Measurements from ENCODE around the gene INPP5A. TPM values are rescaled to one million over a fixed set of nuclear protein-coding genes. Genes with fewer than 3 reads are reported as not detected.
"Not testable (repeated sequence)": the region's sequence is repeated elsewhere in the genome, so short reads cannot be mapped to it uniquely, and the experiment has no call there.

Gene INPP5A
- total RNA-seq, 1 experiment from 2014 or later, result 15.3 TPM

- no peak for DNase-seq (ENCODE audit: low read depth)
Measured at GRCh38 chr10:132547421-132547861, 9.9 kb downstream of the INPP5A start.

DNA sequence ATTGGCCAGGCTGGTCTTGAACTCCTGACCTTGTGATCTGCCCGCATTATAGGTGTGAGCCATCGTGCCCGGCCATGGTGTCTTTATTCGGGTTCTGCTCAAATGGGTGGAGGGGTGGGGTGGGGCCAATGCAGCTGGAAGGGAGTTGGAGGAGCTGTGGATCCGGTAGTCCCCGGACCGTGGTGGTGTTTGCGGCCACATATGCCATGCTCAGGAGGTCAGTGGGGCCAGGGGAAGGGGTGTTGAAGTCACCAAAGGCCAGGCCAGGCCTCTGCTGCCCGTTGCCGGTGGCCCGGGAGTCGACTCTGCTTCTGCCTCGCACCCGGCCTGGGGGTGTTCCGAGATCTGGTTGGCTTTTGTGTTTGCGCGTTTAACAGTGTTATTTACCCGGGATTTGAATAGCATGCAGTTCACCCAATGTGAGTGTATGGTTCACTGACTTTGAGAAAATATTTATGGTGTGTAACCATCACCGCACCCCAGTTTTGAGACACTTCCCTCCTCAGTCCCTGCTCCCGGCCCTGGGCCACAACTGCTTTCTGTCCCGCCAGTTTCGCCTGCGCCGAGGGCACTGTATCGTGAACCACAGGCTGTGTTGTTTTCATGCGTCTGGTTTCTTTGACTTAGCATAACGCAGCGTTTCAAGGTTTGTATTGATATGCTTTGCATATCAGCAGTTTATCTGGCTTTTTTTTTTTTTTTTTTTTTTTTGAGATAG is 10.7 kb downstream of the INPP5A start:
- no peak for DNase-seq (ENCODE audit: low read depth)

GRCh38 chr10:132548869-132549268 is 11.3 kb downstream of the INPP5A start:
- no peak for DNase-seq (ENCODE audit: low read depth)

DNA sequence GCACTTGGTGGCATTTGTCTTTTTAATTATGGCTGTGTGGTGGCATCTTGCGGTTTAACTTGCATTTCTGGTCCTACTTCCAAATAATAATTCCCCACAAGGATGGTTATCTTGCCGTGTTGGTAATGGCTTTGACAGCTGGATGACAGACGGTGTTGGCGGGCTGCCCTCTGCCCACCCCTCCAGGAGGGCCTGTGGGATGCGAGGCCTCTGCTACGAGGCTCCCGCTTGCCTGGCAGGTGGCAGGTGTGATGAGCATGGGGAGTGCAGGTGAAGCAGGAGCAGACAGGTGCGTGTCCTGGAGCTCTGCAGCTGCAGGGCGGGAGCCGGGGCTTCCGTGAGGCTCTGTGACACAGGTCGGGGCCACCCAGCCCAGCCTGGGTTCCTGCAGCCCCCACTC is 11.8 kb downstream of the INPP5A start:
- DNase-seq (ENCODE audit: low read depth), result no peak

DNA sequence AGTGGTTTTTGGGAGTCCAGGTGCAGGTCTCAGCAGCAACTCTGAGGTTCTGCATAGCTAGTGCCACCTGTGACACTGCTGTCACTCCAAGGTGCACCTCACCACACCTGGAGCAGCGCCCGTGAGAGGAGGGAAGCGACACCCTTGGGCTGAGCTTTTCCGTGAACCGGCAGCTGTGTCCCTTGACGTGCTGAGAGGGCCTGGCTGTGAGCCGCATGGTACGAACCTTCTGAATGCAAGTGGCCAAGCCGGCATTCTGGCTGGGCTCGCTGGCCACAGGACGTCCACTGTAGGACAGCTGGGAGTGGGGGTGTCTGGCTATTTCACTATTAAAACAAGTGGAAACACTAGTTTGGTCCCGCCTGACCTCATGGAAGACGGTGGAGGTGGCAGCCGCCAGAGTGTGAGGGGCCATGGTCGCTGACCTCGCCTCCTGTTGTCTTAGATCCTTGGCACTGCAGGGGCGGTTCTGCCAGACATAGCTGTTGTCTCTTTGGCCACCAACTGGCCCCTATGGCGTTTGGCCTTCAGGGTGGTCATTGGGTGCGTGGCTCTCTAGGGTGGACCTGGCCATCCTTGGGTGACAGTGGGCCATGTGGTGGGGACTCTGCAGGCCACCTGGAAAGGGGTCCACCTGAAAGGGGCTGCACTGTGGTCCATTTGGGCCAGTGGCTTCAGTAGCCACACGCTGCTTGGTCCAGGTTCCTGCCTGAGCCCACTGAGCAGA is 12.9 kb downstream of the INPP5A start:
- DNase-seq (ENCODE audit: low read depth), result no peak

- no peak for DNase-seq (ENCODE audit: low read depth)
Measured at GRCh38 chr10:132551093-132551807, 13.7 kb downstream of the INPP5A start.

GRCh38 chr10:132551808-132552130 is 14.2 kb downstream of the INPP5A start:
- no peak for DNase-seq (ENCODE audit: low read depth)

- not testable (repeated sequence) for DNase-seq (ENCODE audit: low read depth)
Measured at GRCh38 chr10:132552635-132553034, 15.0 kb downstream of the INPP5A start.

- not testable (repeated sequence) for DNase-seq (ENCODE audit: low read depth)
Measured at GRCh38 chr10:132553568-132553967, 16.0 kb downstream of the INPP5A start.

DNA sequence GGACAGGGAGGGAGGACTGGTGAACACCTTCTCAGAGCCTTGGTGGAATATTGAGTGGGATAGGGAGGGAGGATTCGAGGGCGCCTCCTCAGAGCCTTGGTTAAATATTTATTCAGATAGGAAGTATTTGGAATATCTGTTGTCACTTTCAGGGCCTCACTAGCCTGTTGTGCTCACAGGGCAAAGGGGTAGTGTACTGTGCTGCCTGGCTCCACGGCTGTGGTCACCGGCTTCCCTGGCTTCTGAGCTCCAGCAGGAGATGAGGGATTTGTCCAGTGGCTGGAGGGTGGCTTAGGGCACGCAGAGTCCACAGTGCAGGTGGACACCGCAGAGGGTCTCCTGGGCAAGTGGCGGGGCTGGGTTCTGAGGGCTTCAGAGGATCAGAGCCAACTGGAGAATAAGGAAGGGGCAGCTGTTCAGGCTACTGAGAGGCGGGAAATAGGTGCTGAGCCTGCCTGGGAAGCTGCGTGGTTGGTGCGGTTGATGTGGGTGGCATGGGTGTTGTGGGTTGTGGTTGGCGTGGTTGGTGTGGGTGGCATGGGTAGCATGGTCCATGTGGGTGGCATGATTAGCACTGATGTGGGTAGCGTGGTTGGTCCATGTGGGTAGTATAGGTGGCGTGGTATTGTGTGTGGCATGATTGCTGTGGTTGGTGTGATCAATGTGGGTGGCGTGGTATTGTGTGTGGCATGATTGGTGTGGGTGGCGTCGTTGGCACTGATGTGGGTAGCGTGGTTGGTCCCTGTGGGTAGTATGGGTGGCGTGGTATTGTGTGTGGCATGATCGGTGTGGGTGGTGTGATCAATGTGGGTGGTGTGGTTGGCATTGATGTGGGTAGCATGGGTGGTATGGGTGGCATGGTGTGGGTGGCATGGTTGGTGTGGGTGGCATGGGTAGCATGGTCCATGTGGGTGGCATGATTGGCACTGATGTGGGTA is 16.7 kb downstream of the INPP5A start:
- no peak for DNase-seq (ENCODE audit: low read depth)

DNA sequence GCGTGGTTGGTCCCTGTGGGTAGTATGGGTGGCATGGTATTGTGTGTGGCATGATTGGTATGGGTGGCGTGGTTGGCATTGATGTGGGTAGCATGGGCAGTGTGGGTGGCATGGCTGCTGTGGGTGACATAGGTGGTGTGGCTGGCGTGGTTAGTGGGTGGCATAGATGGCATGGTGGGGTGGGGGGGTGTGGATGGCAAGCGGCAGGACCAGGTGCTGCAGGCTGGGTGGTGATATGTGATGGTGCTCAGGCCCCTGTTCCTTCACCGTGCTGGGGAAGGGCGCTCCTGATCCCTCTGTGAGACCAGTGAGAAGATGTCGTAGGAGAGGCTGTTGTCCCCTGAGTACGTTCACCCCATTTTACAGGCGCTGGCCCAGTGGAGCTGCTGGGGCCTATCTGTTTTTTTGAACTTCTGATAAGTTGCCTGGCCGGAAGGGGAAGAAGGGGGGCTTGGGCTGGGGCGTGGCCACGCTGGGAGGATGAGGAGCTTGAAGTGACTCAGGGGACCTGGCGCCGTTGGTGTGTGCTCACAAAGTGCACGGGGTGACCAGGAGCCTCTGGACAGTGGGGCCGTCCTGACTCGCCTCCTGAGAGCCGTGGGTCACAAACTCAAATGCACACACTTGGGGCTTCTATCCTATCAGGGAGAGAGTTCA is 17.5 kb downstream of the INPP5A start:
- no peak for DNase-seq (ENCODE audit: low read depth)

- DNase-seq (ENCODE audit: low read depth), result no peak
Measured at GRCh38 chr10:132555648-132556575, 18.3 kb downstream of the INPP5A start.

DNA sequence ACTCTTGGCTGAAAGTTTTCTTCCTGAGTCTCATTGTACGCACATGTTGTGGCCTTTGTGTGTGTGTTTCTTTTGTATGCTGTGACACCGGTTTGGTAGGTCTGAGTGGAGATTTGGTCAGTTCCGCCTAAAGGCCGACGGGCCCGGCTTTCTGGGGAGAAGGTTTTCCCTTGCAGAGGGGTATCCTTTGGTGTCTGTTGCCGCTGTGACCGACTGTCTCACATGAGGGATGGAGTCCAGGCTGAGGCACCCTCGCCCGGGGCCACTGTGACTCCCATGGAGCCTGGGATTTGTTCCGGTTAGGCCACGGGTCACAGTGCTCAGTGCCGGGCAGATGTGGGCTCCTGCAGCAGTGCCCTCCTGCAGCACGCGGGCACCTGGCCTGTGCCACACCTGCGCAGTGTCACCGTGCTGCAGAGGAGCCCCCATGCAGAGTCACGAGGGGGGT is 19.4 kb downstream of the INPP5A start:
- DNase-seq (ENCODE audit: low read depth), result no peak

- no peak for DNase-seq (ENCODE audit: low read depth)
Measured at GRCh38 chr10:132557696-132558515, 20.3 kb downstream of the INPP5A start.

GRCh38 chr10:132558516-132559413 is 21.2 kb downstream of the INPP5A start:
- DNase-seq (ENCODE audit: low read depth), result no peak

DNA sequence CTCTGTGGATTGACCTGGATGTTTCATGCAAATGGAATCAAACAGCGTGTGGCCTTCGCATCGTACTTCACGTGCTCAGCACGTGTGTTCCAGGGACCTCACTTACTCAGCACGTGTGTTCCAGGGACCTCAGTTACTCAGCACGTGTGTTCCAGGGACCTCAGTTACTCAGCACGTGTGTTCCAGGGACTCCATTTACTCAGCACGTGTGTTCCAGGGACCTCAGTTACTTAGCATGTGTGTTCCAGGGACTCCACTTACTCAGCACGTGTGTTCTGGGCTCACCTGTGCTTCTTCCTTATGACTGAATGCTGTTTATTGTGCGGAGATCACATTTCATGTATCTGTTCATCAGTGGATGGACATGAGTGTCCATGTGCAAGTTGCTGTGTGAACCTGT is 22.0 kb downstream of the INPP5A start:
- DNase-seq (ENCODE audit: low read depth), result no peak

- no peak for DNase-seq (ENCODE audit: low read depth)
Measured at GRCh38 chr10:132560241-132560731, 22.7 kb downstream of the INPP5A start.

All from M059J (cell line).